NCI-H1694 (cell line): ENCODE measurements around the gene DMD.
"Not testable (repeated sequence)": the region's sequence is repeated elsewhere in the genome, so short reads cannot be mapped to it uniquely, and the experiment has no call there.

ENCODE experiments used
- DNase-seq: peaks from one replicate; lab custom pipeline; 2025; lab: John Stamatoyannopoulos, UW

Gene DMD

GRCh38 chrX:31423609-31424189, 1787.7 kb downstream of the DMD start:
- DNase-seq: peak; percentile 3

- DNase-seq: no peak
These were observed 1789.9 kb downstream of the DMD start for GRCh38 chrX:31421441-31421840.

GRCh38 chrX:31420711-31421151, 1790.6 kb downstream of the DMD start:
- no peak for DNase-seq

GRCh38 chrX:31420302-31420701, 1791.0 kb downstream of the DMD start:
- no peak for DNase-seq

- DNase-seq: no peak
These were observed 1814.2 kb downstream of the DMD start for GRCh38 chrX:31397119-31397518.

- DNase-seq: no peak
These were observed 1818.8 kb downstream of the DMD start for GRCh38 chrX:31392513-31392912.

- DNase-seq: no peak
These were observed 1822.4 kb downstream of the DMD start for GRCh38 chrX:31388946-31389345.

DNA sequence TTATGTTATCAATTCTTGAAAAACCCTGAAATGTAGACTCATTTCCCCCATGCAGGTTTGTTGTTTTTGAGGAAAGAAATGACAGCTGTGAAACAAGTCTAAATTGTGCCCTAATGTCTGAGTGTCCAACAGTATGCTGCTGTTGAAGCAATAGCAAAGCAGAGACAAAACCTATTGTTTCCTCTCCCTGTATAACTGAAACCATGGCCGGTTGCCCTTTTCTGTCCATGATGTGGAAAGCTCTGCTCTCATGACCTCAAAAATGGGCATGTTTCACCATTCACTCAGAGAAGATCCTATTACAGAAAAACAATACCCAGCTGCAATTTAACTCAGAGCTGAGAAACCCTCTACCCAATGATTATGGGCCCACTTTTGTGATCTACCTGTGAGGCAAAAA, 1826.9 kb downstream of the DMD start:
- no peak for DNase-seq

DNA sequence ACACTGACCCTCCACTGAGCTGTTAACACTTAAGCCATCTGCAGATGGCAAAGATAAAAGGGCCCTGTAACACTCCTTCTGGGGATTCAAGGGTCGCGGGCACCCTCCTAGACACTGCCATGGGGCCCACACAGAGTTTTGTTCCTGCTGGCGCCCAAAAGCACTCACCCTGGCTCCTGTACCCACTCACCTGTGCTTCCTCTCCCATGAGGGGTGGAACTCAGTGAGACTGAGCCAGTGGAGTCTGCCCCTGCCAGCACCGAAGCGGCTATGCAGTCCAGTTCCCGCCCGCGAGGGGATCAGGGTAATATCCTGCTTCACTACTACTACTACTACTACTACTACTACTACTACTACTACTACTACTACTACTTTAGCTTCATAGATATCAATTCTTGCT, 1827.4 kb downstream of the DMD start:
- no peak for DNase-seq

- not testable (repeated sequence) for DNase-seq
These were observed 1832.4 kb downstream of the DMD start for GRCh38 chrX:31378973-31379372.

DNA sequence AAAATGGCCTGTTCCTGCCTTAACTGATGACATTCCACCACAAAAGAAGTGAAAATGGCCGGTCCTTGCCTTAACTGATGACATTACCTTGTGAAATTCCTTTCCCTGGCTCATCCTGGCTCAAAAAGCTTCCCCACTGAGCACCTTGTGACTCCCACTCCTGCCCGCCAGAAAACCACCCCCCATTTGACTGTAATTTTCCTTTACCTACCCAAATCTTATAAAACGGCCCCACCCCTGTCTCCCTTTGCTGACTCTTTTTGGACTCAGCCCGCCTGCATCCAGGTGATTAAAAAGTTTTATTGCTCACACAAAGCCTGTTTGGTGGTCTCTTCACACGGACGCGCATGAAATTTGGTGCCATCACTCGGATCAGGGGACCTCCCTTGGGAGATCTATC, 1833.5 kb downstream of the DMD start:
- DNase-seq: not testable (repeated sequence)

DNA sequence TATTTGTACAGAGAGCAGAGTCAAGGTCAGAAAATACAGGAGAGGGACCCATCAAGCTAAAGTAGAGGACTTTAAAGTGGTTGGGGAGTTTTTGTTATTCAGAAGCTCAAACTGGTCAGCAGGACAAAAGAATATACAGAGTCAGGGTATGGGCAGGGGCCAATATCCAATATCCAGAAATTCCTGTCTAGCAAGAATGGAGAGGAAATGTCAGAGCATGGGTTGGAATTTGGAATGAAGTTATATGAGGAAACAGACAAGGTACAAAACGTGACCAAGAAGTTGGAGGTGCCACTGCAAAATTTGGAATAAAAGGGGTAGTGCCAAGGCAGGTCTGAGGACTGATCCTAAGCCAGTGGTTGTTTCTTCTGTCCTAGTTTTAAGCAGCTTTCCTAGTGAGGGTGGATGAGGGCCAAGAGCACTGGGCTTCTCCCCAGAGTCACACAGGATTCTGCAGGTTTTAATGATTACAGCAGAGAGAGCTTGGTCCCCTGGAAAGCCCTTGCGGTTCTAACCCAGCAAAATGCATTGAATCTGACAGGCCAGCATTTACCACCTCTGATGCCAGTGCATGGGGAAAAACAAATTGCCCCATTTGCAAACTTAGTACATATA, 1834.8 kb downstream of the DMD start:
- DNase-seq: no peak

DNA sequence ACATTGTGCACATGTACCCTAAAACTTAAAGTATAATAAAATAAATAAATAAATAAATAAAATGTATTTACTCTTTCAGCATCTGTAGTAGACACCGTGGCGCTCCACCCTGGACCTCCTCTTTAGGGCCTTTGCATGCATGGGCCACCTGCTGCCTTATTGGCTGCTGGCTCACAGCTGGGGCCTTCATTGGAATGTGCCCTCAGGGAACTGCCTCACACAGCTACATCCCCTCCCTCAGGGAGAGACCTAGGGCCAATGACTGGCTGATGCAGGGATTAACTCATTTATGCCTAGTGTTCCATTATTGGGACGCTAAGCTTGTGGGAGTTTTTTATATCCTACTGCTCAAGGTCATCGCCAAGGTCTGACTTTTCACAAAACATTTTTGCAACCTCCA, 1836.6 kb downstream of the DMD start:
- DNase-seq: no peak

DNA sequence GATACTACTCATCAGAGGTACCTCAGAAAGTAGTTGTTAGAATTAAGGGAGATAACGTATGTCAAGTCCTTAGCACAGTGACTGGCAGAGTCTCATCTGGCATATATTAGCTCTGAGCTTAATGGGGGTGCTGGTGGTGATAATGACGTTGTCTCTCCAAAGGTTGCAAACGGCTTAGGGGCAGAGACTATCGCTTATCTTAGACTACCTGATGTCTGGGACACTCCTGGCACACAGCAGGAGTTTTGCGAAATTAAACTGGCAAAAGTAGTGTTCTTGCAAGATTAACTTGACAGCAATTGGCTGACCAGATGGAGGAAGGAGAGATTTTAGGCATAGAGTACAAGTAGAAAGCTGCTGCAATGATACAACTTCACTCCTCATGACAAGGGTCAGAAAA, 1839.4 kb downstream of the DMD start:
- no peak for DNase-seq

DNA sequence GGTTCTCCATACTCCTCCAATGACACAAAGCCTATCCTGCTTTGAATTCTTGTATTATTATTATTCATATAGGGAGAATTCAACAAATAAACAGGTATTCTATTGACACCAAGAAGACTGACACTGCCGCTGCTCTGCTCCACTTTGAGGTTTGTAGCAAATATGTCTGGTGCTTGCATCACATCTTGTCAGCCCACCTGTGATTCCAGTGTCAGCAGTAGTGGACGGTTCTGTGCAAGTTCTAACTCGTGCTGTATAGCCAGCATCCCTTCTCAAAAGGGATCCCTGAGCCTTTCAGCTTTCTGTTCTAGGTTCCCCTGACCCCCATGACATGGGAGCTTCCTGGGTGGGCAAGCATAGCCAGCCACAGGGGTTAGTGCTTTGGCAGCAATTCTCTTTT, 1843.5 kb downstream of the DMD start:
- DNase-seq: no peak

DNA sequence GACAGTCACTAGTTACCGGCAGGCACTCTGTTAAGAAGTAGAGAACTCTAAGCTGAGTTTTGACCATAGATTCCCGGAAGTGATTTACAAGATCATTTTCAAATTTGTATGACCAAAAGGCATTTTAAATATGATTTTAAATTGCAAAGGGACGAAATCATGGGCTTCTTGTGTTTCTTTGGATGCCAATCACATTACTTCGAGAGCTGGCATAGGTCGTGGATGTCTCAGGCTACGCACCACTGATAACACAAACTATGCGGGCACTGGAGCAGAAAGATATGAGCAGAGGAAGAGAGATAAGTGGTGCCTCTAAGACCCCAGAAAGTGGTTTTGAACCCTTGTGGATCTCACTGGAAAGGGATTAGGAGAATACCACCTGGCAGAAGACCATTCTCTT, 1845.3 kb downstream of the DMD start:
- no peak for DNase-seq

DNA sequence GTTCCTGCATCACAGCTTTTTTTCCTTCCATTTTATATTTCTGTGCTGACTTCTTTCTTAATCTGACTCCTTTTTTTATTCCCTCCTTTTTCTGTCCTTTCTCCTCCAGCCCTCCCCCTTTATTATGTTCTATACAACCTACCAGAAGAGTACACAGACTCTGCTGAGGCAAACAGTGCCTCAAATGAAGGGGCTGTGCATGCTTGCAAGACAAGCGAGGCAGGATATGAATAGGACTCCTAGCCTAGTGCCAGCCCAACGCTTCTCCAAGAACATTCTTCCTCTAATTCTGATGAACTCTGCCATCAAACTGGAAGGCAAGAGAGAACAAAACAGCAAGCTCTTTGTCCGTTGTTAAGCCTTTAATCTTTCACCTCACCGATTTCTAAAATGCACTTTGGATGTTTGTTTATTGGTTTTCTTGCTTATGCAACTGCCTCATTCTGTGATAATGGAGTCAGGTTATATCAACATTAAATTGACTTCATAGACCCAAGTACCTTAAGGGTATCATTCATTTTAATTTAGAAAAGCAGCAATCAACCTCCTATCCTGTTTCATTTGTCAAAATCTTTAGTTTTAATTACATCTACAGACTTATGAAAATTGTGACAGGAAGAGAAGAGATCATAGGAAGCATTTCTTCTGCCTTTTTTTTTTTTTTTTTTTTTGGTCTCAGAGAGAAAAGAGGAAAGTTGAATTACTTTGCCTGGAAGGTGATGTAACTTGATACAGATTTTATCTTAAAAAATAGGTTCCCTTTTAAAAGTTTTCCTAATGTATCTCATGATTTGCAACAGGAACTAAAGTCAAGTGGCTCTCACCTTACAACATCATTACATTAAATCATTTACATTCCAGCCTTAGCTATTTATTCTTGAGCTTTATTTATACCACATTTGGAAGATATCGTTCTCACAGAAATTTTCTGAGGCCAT, 1854.8 kb downstream of the DMD start:
- no peak for DNase-seq

DNA sequence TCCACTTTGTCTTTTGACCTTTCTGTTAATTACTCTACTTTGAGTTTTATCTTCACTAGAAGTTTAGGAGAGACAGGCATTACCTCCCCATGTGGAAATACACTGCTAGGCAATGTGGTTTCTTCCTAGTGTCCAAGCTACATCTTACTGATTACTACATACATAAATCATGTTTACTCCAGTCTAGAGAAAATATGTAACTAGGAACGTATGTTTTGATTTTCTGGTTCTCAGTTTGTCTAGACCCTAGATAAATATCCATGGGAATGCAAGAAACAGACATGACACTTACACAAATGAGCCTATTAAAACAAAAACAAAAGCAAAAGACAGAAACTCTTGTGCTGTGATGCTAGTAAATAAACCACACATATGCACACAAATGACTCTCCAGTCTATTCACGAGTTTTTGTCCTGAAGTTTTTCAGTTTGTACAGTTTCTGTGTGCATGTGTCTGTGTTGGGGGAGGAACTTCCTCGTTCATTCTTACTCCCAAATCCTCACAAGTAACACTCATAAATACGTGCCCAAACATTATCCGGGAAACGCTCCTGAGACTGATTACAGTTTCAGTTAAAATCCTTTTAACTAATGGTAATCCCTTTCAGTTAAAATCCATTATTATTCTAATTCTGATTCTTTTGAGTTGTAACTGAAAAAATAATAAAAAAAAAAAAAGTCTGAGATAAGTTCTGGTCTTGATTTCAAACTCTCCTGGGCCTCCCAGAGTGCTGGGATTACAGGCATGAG, 1856.0 kb downstream of the DMD start:
- no peak for DNase-seq

- no peak for DNase-seq
These were observed 1858.3 kb downstream of the DMD start for GRCh38 chrX:31353095-31353494.

GRCh38 chrX:31350808-31351074, 1860.6 kb downstream of the DMD start:
- DNase-seq: no peak

GRCh38 chrX:31349515-31349914, 1861.8 kb downstream of the DMD start:
- DNase-seq: no peak

GRCh38 chrX:31340587-31340986, 1870.8 kb downstream of the DMD start:
- DNase-seq: no peak

GRCh38 chrX:31338991-31339350, 1872.4 kb downstream of the DMD start:
- no peak for DNase-seq
